LNCaP clone FGC (cell line): ENCODE data around the gene OR10K2.

Experiments
- DNase-seq: peaks from one replicate; pipeline ENCODE4 v3.0.0-alpha.2; 2011; ENCODE audit warnings: low read depth
- H3K4me3 ChIP-seq: 2 replicates; pipeline ENCODE4 v1.5.1; 2011; ENCODE audit warnings: mild to moderate bottlenecking, low read depth, low read length, control low read depth
- CTCF ChIP-seq: IDR thresholded peaks from 2 replicates; pipeline ENCODE4 v1.5.1; 2012; ENCODE audit warnings: mild to moderate bottlenecking; ENCODE audit not compliant: control insufficient read depth, insufficient read depth; ENCODE audit errors: extremely low read depth

OR10K2 gene

GRCh38 chr1:158371188-158371953 lies 54.7 kb downstream of the OR10K2 start:
- no peak for DNase-seq
- no peak overlapping the region for H3K4me3 ChIP-seq
- no peak for TF ChIP-seq CTCF
